Germinal center (tissue), 1 donor: ENCODE data around the gene HOXA9.

Experiments
- DNase-seq: peaks from one replicate; pipeline ENCODE4 v3.0.0; 2012; ENCODE audit warnings: mixed read lengths, low spot score

The HOXA9 gene

DNA sequence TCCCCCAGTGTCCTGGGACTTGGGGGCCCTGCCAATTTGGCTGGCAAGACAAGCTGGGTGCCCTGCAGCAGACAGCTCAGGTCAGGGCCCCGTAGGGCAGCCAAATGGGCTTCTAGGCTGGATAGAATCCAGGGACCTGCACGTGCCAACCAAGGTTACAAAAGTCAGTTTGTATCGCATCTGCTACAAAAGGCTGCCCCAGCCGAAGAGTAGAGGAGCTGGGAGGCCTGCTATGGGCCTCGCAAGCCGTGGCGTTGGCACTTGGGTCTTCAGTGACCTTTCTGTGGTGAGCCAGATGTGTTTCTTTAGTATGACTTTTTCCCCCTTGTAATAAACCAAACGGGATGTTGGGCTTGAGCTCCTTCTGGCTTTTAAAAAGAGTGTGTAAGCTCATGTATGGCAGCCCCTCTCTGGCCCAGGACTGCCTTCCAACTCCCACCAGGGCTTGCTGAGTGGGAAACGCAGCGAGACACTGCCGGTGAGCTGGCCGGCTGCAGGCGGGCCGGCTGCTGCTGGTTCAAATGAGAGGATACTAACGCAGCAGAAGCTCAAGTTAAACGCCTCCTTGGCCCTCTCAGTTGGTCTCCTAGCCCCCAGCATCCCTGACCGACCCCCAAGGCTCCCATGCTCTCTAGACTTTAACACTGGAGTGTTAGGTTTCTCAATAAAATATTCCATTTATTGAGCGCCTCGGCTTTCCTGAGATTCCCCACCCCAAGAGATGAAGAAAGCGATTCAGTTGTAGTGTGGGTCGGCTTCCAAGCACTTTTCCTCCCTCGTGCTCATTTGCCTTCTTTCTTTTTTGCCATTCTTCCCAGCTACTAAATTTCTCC is 11.8 kb upstream of the HOXA9 start:
- DNase-seq, result no peak

GRCh38 chr7:27176524-27176845 is 11.1 kb upstream of the HOXA9 start:
- DNase-seq, result no peak

GRCh38 chr7:27175626-27176523 is 10.5 kb upstream of the HOXA9 start:
- DNase-seq, result no peak

DNA sequence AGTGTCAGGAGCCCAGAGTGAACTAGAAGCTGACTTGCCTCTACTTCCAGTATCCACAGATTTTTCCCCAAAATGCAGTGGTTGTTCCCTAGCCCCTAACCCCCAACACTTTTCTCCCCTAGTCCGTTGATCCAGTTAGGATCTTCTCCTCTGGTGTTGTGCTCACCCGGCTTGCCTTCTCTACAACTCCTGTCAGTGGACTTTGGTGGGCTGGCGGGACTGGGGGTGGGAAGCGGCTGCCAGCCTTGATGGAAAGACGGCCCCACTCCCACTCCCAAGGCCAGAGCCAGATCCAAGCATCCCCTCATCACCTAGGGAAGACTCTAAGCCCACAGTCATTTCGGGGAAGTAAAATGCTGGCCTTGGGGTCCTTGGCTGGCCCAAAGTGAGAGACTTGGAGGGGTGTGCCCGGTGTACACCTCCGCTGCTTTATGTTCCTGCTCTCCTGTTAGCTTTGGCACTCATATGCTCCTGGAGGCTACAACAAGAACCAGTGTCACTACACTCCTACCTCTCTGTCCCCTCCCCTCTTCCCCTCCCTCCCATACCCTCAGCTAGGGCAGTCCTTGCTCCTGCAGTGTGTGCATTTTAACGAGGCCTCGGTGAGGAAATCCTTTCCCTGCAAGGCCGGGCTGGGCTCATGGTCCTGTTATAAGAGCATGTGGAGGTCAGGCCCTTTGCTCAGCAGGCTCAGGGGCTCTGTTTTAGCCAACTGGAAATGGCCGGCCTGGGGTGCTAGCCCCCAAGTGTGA is 9.7 kb upstream of the HOXA9 start:
- no peak for DNase-seq

GRCh38 chr7:27173956-27174873 is 8.9 kb upstream of the HOXA9 start, which contains the start of gene HOXA10:
HOXA10 (minus strand) TSS chr7:27174320; CDS start chr7:27174306, 14 bp downstream.
- DNase-seq, result no peak

- no peak for DNase-seq
These were observed 8.2 kb upstream of the HOXA9 start for GRCh38 chr7:27173511-27173955.

GRCh38 chr7:27172823-27173510 is 7.6 kb upstream of the HOXA9 start:
- no peak for DNase-seq

- no peak for DNase-seq
These were observed 7.0 kb upstream of the HOXA9 start for GRCh38 chr7:27172315-27172774.

- no peak for DNase-seq
These were observed 6.4 kb upstream of the HOXA9 start for GRCh38 chr7:27171637-27172314.

DNA sequence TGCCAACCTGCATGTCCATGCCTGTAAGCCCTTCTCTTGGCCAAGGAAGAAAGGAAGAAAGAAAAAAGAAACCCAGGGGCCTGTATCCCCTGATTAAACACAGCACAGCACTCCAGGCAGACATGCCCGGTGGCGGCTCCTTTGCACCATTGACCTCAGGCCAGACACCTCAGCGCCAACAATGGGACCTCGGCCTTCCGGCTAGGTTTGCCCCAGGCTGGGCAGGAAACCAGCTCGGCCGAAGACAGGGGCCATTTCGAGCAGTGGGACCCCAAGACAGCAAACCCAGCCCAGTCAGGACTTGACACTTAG is 5.9 kb upstream of the HOXA9 start:
- no peak for DNase-seq

- DNase-seq, result no peak
These were observed 5.3 kb upstream of the HOXA9 start for GRCh38 chr7:27170426-27171324.

GRCh38 chr7:27169658-27170425 is 4.5 kb upstream of the HOXA9 start:
- DNase-seq, result no peak

DNA sequence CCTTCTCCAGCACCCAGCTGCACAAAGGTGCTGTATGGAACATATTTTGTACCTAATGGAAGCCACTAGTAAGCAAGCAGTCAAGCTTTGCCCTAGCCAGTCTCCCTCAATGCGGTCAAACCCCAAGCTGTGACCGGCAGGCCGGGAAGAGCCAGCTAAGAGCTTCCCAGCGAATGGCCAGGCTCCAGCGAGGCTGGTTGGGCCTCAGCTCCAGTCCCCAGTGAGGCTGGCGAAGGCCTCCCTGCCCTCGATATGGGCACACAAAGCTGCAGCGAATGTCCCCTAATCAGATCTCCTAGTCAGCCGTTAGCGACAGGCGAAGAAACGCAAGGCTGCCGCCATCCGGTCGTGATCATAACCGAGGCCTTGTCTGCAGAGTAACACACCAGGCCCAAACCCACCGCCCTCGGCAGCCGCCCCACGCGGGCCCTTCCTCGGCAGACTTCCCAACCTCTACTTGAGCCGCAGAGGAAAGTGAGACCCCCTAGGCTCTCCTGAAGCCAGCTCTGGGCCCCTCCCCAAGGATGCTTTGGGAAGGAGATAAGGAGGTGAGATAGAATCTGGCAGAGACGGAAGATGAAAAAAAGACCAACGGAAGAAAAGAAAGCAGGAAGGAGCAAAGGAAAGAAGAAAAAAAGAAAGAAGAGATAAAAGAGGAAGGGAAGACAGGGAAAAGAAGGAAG is 3.1 kb upstream of the HOXA9 start:
- DNase-seq, result no peak

- DNase-seq, result no peak
These were observed 2.6 kb upstream of the HOXA9 start for GRCh38 chr7:27167916-27168264.

GRCh38 chr7:27166531-27167505 is 1.5 kb upstream of the HOXA9 start:
- no peak for DNase-seq

GRCh38 chr7:27165996-27166530 is 726 bp upstream of the HOXA9 start:
- DNase-seq, result no peak
